NAMALWA (cell line): ENCODE data around the gene ANKRD36.
"Not testable (repeated sequence)": the region's sequence is repeated elsewhere in the genome, so short reads cannot be mapped to it uniquely, and the experiment has no call there.

Source experiments
- DNase-seq: peaks from one replicate; pipeline ENCODE4 v3.0.0-alpha.2; 2015; ENCODE audit warnings: low spot score

ANKRD36 gene

DNA sequence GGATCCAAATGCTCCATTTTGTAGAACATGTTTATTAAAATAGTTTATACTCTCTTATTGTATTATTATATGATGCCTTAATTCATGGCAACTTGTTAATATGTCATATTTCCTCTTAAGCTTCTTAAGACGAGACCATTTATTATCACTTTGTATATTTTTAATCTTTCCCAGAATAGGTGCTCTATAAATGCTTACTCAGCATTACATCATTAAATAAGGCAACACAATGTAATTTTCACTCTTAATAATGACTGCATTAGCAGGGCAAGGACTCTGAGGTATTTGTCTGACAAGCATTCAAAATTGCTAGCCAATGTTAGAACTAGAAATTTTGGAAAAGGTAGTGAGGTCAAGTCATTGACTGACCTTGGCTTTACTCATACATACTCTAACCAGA, 180.7 kb downstream of the ANKRD36 start:
- not testable (repeated sequence) for DNase-seq
